ENCODE data around the gene MSLN. TPM values are rescaled to one million over a fixed set of nuclear protein-coding genes. Genes with fewer than 3 reads are reported as not detected.

The MSLN gene
- total and polyA plus RNA-seq, 9 of the 15 experiments (the other 6 are each of a cell fraction or from before 2014, with no cell fraction given): not detected

- TF ChIP-seq TOE1 (IDR thresholded peaks at IDR 0.05; ENCODE audit: borderline replicate concordance): no peak
- no peak for TF ChIP-seq TOE1 (CRISPR knock-in tag; IDR thresholded peaks at IDR 0.05; ENCODE audit: borderline replicate concordance, low read depth)
- TF ChIP-seq MBD1 (CRISPR knock-in tag; IDR thresholded peaks at IDR 0.05): no peak
- no peak; the same call in 1 of the 2 replicates for TF ChIP-seq CEBPG (CRISPR knock-in tag; IDR thresholded peaks at IDR 0.05)
- no peak for TF ChIP-seq CEBPG (tag; conservative IDR thresholded peaks at IDR 0.05 in 1 of 2, IDR thresholded peaks at IDR 0.05 in 1 of 2)
- no peak for TF ChIP-seq ASH1L (IDR thresholded peaks at IDR 0.05; ENCODE audit: borderline replicate concordance, low read depth, partially characterized antibody)
- no peak for TF ChIP-seq PPARD (CRISPR knock-in tag; IDR thresholded peaks at IDR 0.05)
- no peak for TF ChIP-seq RBM34 (IDR thresholded peaks at IDR 0.05; ENCODE audit: borderline replicate concordance, insufficient read depth, low read length)
- TF ChIP-seq MEIS2 (IDR thresholded peaks at IDR 0.05; ENCODE audit: partially characterized antibody): peak; percentile 98
- TF ChIP-seq BHLHE40 (IDR thresholded peaks at IDR 0.05; ENCODE audit: low read length): peak; percentile 76
- peak; percentile 97 for TF ChIP-seq MTA1 (IDR thresholded peaks at IDR 0.05; ENCODE audit: borderline replicate concordance)
- TF ChIP-seq E2F8 (IDR thresholded peaks at IDR 0.05; ENCODE audit: low read depth, partially characterized antibody): peak; percentile 96
- no peak for TF ChIP-seq HDGF (IDR thresholded peaks at IDR 0.05)
- TF ChIP-seq NELFE (IDR thresholded peaks at IDR 0.05; ENCODE audit: insufficient read depth, insufficient read length): no peak
- no peak for TF ChIP-seq NCOA1 (IDR thresholded peaks at IDR 0.05; ENCODE audit: low read depth)
- TF ChIP-seq ZNF589 (CRISPR knock-in tag; IDR thresholded peaks at IDR 0.05; ENCODE audit: low read depth): no peak
- no peak for TF ChIP-seq ZNF583 (CRISPR knock-in tag; IDR thresholded peaks at IDR 0.05)
- peak; percentile 13; the same call in 1 of the 2 replicates for TF ChIP-seq NFE2 (IDR thresholded peaks at IDR 0.05; ENCODE audit: low read depth)
- no peak for TF ChIP-seq ZBTB49 (CRISPR knock-in tag; IDR thresholded peaks at IDR 0.05; ENCODE audit: borderline replicate concordance)
- no peak for TF ChIP-seq NFRKB (IDR thresholded peaks at IDR 0.05; ENCODE audit: low read depth)
- no peak for TF ChIP-seq TCF15 (CRISPR knock-in tag; IDR thresholded peaks at IDR 0.05)
- no peak for TF ChIP-seq ZNF165 (CRISPR knock-in tag; IDR thresholded peaks at IDR 0.05; ENCODE audit: borderline replicate concordance)
Measured at GRCh38 chr16:807347-808084, 47.0 kb downstream of the MSLN start (continued).
